Measurements from ENCODE around the gene TRDMT1.

DNA sequence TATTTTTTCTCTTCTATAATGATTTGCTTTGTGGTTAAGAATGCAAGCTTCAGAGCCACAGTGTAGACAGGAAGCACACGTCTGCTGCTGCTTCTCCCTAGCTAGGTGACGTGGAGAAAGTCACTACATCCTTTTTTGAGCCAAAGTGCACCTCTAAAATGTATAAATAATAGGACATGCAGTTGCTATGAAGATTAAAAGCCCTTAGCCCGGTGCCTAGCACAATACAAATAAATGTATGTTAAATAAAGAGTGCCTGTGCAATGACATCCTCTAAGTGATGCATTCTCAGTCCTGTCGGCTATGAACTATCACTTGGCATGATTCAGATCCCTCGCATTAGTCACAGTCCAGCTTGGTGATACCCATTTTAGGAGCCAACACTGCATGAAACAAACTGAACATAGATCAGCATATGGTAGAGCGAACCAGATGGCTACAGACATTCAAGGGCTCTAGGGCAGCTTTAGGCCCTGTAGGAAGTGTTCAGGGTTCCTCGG, 4.8 kb upstream of the TRDMT1 start:
- TF ChIP-seq, protein P1, sequence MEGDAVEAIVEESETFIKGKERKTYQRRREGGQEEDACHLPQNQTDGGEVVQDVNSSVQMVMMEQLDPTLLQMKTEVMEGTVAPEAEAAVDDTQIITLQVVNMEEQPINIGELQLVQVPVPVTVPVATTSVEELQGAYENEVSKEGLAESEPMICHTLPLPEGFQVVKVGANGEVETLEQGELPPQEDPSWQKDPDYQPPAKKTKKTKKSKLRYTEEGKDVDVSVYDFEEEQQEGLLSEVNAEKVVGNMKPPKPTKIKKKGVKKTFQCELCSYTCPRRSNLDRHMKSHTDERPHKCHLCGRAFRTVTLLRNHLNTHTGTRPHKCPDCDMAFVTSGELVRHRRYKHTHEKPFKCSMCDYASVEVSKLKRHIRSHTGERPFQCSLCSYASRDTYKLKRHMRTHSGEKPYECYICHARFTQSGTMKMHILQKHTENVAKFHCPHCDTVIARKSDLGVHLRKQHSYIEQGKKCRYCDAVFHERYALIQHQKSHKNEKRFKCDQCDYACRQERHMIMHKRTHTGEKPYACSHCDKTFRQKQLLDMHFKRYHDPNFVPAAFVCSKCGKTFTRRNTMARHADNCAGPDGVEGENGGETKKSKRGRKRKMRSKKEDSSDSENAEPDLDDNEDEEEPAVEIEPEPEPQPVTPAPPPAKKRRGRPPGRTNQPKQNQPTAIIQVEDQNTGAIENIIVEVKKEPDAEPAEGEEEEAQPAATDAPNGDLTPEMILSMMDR (IDR thresholded peaks at IDR 0.05) = no peak
- TF ChIP-seq POLR2A (IDR thresholded peaks at IDR 0.05) = no peak

Measured in testis (tissue), 2 donors.